ENCODE data around the gene EPHA6. TPM values are rescaled to one million over a fixed set of nuclear protein-coding genes. Genes with fewer than 3 reads are reported as not detected.
A peak's percentile ranks its signal among the peaks of the same experiment; 100 is the strongest.

Gene EPHA6
- polyA plus RNA-seq, 2 of the 4 experiments (the other 2 are of a cell fraction) = 0.08 TPM

GRCh38 chr3:96863129-96863740 is 48.8 kb downstream of the EPHA6 start:
- no peaks in the 10 kb centered on the region for H3K9me3 ChIP-seq
- TF ChIP-seq ATOH8 (CRISPR knock-in tag; IDR thresholded peaks at IDR 0.05; ENCODE audit: low read depth) = no peak
- TF ChIP-seq ESRRA (IDR thresholded peaks at IDR 0.05; ENCODE audit: borderline replicate concordance, low read length) = no peak
- TF ChIP-seq PBX3 (IDR thresholded peaks at IDR 0.05) = no peak
- no peak for TF ChIP-seq CBX8 (IDR thresholded peaks at IDR 0.05)
- no peak for TF ChIP-seq BCL3 (IDR thresholded peaks at IDR 0.05)
- TF ChIP-seq CTCF (IDR thresholded peaks at IDR 0.05) = peak; percentile 82
- no peak for TF ChIP-seq FOSB (CRISPR knock-in tag; IDR thresholded peaks at IDR 0.05)
- TF ChIP-seq MAFK (IDR thresholded peaks at IDR 0.05; ENCODE audit: partially characterized antibody) = no peak
- TF ChIP-seq FOXS1 (CRISPR knock-in tag; IDR thresholded peaks at IDR 0.05) = no peak
- TF ChIP-seq RCOR1 (IDR thresholded peaks at IDR 0.05; ENCODE audit: low read depth, low read length) = no peak
- no peak for TF ChIP-seq NR3C1 (IDR thresholded peaks at IDR 0.05)
- TF ChIP-seq HMGXB4 (CRISPR knock-in tag; IDR thresholded peaks at IDR 0.05; ENCODE audit: borderline replicate concordance) = no peak
- TF ChIP-seq TP53 (CRISPR knock-in tag; IDR thresholded peaks at IDR 0.05) = no peak
- TF ChIP-seq JUNB (IDR thresholded peaks at IDR 0.05) = no peak
- TF ChIP-seq REST (IDR thresholded peaks at IDR 0.05) = no peak
- TF ChIP-seq MAZ (IDR thresholded peaks at IDR 0.05; ENCODE audit: borderline replicate concordance, low read depth, low read length) = no peak
- peak; percentile 74 to 79 for TF ChIP-seq RAD21 (conservative IDR thresholded peaks at IDR 0.05 in 1 of 2, IDR thresholded peaks at IDR 0.05 in 1 of 2)
- TF ChIP-seq SMC3 (IDR thresholded peaks at IDR 0.05) = peak; percentile 69
- no peak for TF ChIP-seq FOSL2 (IDR thresholded peaks at IDR 0.05)
- TF ChIP-seq FOSL2 (CRISPR knock-in tag; IDR thresholded peaks at IDR 0.05) = no peak
- TF ChIP-seq NPAS2 (CRISPR knock-in tag; IDR thresholded peaks at IDR 0.05; ENCODE audit: borderline replicate concordance) = no peak
- no peak for TF ChIP-seq HOXA7 (CRISPR knock-in tag; IDR thresholded peaks at IDR 0.05)
- no peak for TF ChIP-seq MAX (IDR thresholded peaks at IDR 0.05)
- TF ChIP-seq HES2 (IDR thresholded peaks at IDR 0.05) = no peak
- no peak for TF ChIP-seq HDAC2 (IDR thresholded peaks at IDR 0.05)
- ATAC-seq (peak in 1 of 2 experiments; percentile 64; a peak in 2 of 6 replicates), DNase-seq (ENCODE audit: low read depth in 1 of 2, low spot score in 1 of 2) (peak in 1 of 2 experiments; percentile 54), FAIRE-seq (no peak)
- POLR2A ChIA-PET = no interaction called here
- CTCF ChIA-PET = interaction anchor here (1.0 to 2.7 kb wide), 3 partner anchors 14 to 1157 kb away, joined by 4 to 7 read pairs (median 5); no protein-coding TSS in a partner anchor
- 6% methylated on average over 1 of the region's 1 CpG for WGBS (ENCODE audit: missing lambda C conversion rate)
- no peaks in the 10 kb centered on the region for H3K4me1 ChIP-seq
- H3K4me3 ChIP-seq = no peak overlapping the region
- no peak overlapping the region for H3K4me2 ChIP-seq
- no peak overlapping the region for H3K27ac ChIP-seq

All from A549 (cell line).